ENCODE data around the gene C5orf58.

The C5orf58 gene

DNA sequence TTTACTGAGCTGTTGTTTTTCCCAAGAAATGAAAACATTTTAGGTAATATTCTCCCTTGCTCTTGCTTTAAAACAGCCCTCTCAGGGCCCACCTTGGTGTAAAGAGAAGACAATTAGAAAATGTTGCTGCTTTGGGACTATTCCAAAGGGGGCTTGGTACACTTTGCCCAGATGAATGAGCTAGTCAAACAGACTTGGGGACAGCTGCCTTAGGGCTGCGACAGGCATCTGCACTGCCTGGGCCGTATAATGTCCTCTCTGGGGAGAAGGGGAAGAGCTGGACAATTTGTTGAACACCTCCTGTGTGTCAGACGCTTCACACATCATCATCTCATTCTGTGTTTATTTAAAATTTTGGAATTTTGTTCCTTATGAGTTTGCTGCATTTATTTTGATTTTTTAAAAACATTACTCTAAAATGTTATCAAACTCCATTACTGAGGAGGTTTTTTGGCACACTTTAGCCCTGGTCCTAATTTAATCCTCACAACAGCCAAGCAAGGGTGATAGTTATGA lies 28.8 kb downstream of the C5orf58 start:
- no peak for DNase-seq

DNA sequence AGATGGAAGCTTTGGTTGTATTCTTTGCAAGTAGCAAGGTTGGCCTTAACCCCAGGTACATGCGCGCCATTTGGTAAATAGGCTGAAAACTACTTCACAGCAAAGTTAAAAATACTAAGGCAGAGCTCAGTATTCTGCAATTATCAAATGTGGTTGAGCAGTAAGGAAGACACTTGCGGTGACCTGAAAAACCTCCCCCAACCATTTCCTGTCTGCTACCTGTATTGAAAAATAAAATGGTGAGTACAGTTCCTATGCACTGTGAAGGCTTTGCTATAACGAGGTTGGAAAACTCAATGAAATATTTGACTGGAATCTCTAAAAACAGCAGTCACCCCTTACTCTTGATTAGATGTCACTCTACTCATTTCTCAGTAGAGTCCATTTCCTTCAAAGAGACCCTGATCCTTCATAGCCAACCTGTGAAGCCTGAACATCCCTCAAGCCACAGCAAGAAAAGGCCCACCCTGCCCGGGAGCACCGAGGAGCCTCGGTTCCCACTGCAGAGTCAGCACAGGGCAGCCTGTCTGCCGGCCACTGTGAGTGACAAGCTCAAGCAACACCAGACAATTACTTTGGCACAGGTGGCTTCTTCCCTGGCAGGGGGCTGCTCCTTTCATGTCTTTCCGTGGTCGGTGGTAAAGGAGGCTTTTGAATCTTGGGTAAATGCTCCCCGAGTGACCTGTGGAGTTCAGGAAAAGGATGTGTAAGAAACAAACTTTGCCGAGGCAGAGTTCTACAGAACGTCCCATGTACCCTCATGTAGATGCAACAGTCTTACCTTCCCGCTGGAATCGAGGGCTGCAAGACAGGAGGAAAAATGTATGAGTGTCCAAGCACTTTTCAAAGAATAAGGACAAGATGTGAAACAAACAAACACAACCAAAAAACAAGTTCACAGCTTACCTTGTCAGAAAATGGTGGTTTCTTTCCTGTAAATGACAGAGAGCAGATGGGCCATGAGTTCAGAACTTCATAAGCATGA lies 29.6 kb downstream of the C5orf58 start:
- peak; percentile 74 for DNase-seq

DNA sequence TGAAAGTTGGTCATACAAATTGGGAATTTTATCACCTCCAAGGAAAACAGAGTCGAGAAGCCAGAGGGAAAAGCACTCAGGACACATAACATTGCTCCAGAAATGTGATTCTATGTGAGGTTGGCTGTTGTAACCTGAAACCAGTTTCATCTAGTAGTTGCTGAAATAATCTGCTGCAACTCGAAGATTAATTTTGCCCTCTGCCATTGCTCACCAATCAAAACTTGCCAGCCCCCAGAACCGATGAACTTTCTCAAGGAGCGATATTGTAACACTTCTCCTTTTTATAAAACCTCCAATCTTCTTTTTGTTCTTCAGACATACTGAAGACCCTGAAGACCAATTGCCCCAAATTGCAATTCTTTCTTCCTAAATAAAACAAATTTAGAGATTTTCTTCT lies 31.1 kb downstream of the C5orf58 start:
- DNase-seq: no peak

DNA sequence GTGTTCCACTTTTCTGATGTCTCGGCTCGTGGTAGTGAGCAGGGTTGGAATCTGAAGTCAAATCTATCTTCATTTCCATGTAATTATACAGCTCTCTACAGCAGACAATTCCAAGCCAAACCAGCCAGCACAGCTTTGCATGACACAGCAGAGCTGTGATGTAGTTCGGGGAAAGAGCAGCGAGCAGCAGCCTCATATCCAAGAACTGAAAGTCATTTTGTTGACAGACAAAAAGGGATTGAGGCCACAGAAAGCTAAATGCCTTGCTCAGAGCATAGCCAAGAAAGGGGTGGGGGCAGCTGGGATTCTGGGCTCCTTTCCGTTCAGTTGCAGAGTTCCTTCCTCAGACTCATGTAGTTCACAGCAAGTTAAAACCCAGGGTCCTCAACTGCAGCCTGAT lies 32.7 kb downstream of the C5orf58 start:
- DNase-seq: no peak

DNA sequence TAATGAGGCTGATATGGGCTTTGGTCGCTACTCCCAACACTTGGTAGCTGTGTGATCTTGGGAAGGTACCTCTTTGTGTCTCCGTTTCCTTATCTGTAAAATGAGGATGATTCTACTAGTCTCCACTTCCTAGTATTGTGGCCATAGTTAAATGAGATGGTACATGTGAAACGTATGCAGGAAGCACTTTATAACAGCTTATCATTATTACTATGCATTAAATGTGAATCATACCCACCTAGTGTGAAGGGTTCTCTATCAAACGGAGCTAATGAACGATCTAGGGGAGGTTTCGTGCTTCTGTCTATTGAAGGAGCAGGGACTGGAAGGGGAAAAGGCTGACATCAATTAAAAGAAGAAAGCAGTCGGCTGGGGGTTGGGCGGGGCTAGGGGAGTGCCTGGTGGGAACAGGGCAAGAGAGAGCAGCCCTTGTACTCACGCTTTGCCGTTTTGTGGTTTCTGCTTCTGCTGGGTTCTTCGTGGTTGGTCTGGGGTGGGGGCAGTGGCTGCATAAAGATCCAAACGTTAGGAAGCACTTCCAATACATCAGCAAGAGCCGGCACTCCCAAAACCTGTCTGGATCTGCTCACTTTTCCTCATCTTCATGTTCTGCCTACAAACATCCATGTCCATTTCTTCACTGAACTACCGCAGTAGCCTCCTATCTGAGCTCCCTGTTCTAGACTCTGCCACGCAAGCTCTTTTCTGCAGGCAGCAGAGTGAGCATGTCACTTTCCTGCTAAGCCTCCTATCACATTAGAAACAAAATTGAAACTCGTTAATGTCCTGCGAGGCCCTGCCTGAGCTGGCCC lies 34.0 kb downstream of the C5orf58 start:
- peak; percentile 53 for DNase-seq

DNA sequence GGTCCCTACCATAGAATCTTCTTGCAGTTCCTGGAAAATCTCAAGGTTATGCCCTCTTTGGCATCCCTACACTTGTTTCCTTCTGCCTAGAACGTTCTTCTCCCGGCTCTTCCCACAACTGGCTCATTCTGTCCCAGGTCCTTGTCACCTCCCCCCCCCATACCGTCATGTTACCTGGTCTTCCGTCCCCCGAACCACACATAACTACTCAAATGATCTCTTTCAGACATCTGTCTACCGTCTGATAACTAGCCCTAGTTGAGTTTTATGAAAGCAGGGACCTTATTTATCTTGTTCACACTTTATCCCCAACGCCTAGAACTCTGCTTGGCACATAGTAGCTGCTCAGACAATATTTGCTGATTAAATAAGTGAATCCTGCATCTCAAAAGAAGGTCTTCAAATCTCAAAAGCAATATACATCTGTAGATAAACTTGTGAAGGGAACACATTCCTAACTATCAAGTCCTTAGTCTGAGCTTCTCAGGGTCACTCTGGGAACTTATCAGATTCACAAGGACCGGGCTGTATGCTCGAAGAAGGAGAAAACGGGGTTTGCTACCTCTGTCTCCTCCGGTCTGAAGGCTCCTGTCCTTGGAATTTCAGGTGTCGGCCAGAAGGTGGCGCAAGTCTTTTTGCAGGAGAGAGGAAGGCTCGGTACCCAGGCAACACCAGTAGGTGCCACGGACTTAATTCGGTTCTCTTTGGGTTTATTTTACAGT lies 34.8 kb downstream of the C5orf58 start:
- DNase-seq: peak; percentile 86

DNA sequence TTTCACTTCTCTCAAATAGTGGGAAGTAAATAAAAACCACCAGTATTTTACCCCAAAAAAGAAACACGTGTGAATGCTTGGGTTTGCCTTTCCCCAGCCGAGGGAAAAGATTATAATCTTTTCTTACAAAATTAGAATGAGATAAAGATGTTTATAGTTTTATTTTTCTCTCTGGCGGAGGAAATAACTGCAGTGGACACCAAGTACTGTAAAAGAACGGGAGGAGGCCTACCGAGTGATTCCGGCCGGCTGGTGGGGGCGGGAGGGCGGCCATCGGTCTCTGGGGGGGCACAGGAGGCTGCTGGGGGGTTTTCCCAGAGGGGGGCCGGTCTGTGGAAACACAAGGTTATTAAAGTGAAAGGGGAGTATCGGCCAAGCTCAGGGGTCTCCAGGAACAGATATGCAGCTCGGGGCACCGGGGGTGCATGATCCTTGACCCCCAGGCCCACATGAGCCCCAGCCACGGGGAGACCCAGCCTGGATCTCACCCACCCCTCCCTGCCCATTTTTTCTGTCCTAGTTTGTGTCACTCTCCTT lies 35.4 kb downstream of the C5orf58 start:
- no peak for DNase-seq

DNA sequence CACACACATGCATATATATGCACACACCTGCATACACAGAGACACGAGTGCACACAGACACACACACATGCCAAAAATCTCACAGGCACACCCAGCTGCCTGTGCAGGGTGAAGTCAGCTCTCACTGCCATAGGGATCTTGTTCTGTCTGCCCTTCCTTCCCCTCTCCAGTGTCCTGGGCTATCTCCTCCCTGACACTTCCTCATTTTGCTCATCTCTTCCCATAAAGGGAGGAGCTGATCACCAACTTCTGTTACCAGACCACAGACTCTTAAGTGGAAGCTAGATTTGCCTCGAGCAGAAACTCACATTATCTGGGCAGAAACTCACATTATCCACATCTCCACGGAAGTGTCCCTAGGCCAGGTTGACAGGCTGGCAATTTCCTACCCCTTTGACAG lies 36.1 kb downstream of the C5orf58 start:
- DNase-seq: no peak

DNA sequence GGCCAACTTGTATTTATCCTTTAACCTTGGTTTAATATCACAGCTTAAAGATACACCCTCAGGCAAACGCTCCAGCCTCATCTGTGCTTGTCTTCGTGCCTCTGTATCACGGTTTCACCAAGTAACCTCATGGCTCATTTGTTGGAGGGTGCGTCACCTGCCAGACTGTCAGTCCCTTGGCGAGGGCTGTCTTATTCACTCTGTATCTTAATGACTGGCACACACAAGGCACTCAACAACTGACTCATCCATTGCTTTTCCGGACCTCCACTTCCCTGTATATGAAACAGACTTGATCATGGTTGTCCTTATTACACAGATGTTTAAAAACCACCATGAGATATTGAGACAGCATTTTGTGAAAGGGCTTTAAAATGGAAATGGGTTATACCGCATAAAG lies 36.8 kb downstream of the C5orf58 start:
- peak; percentile 57 for DNase-seq

DNA sequence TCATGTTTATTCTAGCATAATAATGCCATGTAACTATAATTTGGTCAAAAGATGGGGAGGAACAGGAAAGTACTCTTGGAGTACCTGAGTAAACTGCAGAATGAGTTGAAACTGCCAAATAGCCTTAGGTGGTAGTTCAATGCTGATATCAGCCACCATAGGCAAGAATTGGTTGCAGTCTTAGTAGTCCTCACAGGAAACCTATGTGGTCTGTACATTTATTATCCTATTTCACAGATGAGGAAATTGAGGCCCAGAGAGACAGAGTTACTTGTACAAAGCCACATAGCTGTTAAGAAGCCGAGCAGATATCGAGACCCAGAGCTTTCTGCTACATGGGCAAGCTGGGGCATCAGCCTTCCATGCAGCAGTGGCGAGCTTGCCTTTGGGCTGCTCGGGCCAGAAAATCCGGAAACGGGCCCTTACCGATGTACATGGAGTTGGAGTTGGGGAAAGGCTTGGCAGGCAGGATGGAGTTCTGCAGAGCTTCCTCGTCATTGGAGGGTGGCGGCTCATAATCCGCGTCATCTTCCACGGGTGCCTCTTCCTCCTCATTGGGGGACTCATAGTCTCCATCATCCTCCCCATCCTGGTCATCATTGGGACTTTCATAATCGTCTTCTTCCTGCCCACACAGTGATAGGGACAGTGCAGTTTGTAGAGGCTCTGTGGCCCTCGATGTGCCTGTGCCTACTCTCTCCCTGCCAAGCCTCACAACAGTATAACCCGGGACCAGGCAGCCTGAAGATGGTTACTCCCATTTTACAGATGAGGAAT lies 37.7 kb downstream of the C5orf58 start:
- no peak for DNase-seq

DNA sequence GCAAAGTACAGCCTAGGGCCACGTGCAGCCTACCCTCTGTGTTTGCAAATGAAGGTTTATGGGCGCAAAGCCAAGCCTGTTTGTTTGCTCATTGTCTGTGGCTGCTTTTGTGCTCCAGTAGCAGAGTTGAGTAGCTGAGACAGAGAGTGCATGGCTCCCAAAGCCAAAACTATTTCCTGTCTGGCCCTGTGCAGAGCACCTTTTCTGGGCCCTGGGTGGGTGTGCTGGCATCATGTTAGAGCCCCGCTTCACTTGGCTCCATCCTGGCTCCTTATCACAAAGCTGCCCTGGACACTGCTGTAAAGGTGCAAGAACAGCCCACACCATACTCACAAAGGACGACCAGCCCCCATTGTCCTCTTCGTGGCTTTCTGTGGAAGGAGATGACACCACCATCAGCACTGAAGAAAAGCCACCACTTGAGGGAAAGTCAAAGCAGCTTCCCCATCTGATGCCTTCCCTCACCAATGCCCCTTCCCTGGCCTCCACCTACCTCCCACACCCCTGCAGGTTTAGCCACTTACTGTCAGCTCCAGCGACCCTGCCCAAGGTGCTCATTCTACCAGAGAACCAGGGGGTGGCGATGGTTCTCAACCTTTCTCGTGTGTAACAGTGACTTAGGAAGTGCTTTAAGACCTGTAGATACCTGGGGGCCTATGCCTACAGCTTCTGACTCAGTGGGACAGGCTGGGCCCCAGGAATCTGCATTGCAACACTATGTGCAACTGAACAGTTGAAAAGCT lies 41.4 kb downstream of the C5orf58 start:
- DNase-seq: peak; percentile 69

DNA sequence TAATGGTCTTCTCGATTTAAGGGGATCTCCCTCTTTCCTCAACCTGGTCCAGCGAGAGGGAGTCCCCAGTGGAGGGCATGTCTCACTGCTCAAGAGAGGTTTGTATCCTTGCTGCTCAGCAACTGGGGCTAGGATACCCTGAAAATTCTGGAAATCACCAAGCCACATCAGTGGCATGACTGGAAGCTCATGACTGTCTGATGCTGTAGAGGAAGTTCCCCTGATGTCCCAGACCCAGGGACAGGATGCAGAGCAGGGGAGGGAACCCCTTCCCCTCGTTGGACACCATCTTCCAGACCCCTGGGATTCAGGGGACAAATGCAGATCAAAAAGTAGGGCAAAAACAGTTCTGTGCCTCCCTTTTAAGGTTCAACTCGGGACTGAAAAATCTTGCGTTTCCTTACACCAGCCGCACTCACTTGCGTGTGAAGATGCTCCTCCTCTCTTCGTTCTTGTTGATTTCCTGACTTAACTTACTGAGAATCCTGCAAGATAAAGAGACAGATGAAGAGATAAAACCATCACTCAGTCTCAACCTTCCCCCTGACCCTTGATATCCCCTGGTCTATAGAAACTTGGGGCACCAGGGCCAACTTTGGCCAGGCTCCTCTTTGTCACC lies 42.7 kb downstream of the C5orf58 start:
- DNase-seq: peak; percentile 74

DNA sequence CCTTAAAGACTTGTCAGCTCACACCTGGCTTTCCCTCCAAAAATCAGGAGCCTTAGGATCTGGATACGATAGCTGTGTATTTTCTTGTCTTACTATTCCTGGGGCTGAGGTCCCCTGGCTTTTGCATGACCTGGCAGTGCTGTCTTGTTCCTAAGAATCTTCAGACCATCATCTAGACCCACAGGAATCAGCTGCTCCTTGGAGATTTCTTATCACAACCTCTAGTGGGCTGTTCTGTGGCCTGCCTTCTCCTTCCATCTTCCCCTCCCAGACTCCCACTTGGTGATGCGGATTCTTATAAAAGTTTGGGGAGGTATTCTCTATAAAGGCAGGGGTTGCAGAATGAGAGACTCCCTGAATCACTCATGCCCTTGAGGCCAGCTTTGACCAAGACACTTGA lies 43.4 kb downstream of the C5orf58 start:
- no peak for DNase-seq

DNA sequence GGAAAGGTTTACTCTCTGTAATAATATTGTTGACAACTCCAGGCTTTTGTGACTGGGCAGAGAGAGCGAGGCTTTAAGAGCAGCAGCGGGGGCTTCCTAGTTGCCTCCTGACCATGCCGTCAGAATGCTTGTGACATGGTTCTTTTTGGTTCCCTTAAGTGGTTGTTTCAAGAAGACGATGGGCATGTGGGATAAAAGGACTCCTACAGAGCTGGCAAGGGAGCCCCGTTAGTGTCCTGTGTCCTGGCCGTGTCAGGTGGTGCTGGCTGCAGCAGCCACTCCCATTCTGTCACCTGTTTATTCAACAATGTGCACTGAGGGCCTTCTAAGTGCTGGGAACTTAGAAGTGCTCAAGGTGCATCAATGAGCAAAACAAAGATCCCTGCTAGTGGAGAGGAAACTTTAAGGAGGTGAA lies 45.1 kb downstream of the C5orf58 start:
- DNase-seq: no peak

DNA sequence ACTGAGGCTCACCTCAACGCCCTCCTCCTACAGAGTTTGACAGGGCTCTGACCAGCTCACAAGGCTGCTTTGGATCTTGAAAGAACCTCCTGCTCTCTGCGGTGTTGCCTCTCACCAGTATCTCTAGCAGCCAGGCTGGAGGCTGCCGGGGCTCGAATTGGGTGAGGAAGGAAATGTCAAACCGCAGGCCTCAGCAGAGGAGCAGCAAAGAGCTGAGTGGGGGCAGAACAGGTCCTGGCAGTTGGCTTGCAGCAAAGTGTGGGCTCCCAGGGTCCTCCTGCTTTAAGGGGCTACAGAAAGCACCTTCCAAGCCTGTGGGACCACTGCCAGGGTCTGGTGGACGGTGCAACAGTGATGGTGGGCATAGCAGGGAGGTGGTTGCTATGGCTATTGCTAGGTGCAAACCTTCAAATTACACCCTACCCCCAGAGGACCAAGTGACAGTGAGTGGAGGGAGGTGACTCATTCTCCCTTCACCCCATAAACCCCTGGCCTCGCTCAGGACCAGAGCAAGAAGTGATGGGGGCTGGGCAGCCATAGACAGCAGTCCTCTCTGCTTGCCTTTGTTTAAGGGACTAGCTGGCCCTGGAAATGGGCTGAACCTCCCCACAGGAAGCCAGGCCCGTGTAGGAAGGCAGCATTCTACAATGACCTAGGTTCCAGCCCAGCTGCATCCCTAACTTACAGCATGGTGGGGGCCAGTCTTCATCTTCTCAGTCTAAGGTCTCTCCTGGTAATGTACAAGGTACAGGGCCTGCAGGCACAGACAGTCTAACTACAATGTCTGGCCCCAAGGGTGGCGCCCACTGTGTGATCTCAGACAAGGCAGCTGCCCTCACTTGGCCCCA lies 46.0 kb downstream of the C5orf58 start:
- peak; percentile 89 for DNase-seq

DNA sequence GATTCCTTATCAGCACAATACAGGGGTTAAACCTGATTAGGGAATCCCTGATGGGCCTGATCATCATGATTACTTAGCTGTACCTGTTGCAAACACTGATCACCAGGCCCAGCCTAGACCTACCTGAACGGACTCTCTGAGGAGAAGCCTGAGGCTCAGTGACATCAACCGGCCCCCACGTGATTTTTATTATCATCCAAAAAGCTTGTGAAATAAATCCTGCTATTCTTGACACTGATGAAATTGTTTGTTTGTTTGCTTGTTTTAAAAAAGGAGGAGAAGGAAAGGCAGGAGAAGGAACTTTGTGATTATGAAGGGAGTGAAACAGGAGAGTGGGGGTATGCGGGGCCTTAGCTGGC lies 46.7 kb downstream of the C5orf58 start:
- no peak for DNase-seq

DNA sequence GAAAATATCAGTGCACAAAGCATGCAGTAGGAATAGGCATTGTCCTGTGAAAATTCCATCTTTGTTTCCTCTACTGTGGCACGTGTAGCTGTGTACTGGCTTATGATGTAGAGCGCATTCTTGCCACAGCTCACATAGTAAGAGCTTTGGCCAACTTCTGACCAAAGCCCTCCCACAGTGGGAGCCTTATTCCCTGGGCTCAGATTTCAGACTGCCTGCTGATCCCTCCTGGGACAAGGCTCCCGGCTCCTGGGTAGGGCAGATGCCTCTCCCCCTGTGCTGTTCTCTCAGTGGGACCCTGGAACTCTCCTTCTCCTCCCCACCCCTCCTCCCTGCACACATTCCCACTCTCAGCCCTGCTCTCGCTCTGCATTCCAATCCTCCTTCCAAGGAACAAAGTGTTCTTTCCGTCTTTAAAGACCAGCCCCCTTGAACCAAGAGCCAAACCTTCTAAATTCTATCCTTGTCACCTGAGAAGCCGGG lies 47.3 kb downstream of the C5orf58 start:
- no peak for DNase-seq

DNA sequence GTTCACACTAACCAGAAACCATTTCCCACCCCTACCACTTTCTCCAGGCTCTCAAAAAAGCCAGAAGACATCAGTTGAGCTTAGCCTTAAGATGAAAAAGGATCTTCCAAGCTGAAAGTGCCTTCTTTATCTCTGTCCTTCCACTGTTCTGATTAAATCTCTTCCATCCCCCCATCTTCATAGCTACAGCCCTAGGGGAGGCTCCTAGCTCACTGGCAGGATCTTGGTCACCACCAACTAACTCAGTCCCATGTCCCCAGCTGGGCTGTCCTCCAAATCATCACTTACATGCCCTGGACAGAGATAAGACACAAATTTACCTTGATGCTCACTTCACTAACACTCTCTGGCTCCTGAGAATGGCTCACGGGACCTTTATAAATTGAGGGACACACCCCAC lies 50.5 kb downstream of the C5orf58 start:
- DNase-seq: no peak

DNA sequence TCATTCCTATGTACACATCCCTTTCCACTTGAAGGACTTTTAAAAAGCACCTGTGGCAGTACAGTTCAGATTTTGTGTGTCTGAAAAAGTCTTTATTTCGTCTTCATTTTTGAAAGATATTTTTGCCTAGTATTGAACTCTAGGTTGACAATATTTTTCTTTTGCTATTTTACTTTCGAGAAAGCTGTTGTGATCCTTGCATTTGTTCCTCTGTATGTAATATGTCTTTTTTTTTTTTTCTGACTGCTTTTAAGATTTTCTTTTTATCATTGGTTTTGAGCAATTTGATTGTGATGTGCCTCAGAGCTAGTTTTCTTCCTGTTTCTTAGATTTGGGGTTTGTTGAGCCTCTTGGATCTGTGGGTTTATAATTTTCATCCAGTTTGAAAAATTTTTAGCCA lies 51.4 kb downstream of the C5orf58 start:
- DNase-seq: no peak

DNA sequence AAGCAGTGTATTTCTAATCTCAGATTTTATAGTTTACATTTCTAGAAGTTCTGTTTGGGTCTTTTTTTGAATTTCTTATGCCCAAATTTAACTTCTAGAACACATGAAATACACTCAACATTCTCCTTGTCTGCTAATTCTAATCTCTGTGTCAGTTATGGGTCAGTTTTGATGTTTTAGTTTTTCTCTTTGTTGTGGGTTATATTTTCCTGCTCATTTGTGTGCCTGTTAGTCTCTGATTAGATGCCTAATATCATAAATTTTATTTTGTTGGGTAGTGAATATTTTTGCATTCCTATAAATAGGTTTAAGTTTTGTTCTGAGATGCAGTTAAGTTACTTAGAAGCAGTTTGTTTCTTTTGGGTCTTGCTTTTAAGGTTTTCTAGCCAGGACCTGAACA lies 52.4 kb downstream of the C5orf58 start:
- DNase-seq: no peak

Data from CD4-positive, alpha-beta T cell treated with Interleukin-12 subunit alpha and Interleukin-12 subunit beta, for 1 hour (primary cell).